Measurements from ENCODE around the gene CC2D1A.

DNA sequence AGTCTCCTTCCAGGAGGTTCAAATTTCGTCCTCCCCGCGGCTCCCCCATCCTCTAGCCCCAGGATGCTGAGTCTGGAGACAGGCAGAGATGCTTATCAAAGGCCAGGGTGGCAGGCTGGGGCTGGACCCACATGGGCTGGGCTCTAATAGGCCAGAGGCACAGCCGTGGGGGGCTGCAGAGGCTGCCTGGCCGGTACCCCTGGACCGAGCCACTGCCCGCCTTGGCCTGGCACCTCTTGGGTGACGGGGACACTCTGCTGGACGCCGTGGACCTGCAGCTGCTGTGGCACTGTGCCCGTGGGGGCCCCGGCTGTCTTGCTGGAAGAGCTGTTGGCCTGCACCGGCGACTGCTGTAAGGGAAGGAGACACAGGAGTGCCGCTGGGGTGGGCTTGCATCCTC is 74.3 kb downstream of the CC2D1A start:
- no peak for TF ChIP-seq POLR2A (IDR thresholded peaks at IDR 0.05)
- TF ChIP-seq, protein P1, sequence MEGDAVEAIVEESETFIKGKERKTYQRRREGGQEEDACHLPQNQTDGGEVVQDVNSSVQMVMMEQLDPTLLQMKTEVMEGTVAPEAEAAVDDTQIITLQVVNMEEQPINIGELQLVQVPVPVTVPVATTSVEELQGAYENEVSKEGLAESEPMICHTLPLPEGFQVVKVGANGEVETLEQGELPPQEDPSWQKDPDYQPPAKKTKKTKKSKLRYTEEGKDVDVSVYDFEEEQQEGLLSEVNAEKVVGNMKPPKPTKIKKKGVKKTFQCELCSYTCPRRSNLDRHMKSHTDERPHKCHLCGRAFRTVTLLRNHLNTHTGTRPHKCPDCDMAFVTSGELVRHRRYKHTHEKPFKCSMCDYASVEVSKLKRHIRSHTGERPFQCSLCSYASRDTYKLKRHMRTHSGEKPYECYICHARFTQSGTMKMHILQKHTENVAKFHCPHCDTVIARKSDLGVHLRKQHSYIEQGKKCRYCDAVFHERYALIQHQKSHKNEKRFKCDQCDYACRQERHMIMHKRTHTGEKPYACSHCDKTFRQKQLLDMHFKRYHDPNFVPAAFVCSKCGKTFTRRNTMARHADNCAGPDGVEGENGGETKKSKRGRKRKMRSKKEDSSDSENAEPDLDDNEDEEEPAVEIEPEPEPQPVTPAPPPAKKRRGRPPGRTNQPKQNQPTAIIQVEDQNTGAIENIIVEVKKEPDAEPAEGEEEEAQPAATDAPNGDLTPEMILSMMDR (IDR thresholded peaks at IDR 0.05 in 4 of 5, conservative IDR thresholded peaks at IDR 0.05 in 1 of 5) = no peak
